ENCODE measurements around the gene PDE8A.

PDE8A gene, protein sequence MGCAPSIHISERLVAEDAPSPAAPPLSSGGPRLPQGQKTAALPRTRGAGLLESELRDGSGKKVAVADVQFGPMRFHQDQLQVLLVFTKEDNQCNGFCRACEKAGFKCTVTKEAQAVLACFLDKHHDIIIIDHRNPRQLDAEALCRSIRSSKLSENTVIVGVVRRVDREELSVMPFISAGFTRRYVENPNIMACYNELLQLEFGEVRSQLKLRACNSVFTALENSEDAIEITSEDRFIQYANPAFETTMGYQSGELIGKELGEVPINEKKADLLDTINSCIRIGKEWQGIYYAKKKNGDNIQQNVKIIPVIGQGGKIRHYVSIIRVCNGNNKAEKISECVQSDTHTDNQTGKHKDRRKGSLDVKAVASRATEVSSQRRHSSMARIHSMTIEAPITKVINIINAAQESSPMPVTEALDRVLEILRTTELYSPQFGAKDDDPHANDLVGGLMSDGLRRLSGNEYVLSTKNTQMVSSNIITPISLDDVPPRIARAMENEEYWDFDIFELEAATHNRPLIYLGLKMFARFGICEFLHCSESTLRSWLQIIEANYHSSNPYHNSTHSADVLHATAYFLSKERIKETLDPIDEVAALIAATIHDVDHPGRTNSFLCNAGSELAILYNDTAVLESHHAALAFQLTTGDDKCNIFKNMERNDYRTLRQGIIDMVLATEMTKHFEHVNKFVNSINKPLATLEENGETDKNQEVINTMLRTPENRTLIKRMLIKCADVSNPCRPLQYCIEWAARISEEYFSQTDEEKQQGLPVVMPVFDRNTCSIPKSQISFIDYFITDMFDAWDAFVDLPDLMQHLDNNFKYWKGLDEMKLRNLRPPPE

GRCh38 chr15:84981711-84982300, at the start of gene PDE8A:
PDE8A (plus strand) TSS chr15:84981856; CDS start chr15:84982163, 307 bp downstream.
- peak; percentile 66 to 75 for DNase-seq

DNA sequence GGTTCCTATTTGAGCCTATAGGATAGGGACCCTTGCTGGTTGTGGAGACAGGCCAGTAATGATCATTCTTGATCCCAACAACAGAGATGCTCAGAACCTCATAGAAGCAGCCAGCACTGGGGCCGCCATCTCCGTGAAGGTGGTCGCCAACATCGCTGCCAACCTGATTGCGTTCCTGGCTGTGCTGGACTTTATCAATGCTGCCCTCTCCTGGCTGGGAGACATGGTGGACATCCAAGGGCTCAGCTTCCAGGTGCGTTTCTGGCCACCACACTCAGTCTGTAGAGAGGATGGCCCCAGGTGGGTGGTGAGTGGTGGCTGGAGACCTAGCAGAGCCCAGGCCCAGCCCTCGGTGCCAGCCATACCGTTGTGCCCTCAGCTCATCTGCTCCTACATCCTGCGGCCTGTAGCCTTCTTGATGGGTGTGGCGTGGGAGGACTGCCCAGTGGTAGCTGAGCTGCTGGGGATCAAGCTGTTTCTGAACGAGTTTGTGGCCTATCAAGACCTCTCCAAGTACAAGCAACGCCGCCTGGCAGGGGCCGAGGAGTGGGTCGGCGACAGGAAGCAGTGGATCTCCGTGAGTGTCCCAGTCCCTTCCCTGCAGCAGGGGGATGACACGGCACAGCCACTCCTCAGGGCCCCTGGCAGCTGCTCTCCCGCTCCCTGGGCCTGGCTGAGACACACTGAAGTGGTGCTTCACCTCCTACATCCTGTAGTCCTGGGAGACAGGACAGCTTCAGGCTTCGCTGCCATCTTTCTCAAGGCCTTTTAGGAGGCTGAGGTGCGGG, 46.5 kb upstream of the PDE8A start:
- no peak for TF ChIP-seq POLR2A (IDR thresholded peaks at IDR 0.05; ENCODE audit: low read length)
- no peak for TF ChIP-seq GATA1 (IDR thresholded peaks at IDR 0.05; ENCODE audit: low read depth, low read length)
- no peak for DNase-seq

More at GRCh38 chr15:84981711-84982300, at the start of gene PDE8A:
- TF ChIP-seq GATA1 (IDR thresholded peaks at IDR 0.05; ENCODE audit: low read depth, low read length) (no peak), POLR2A (IDR thresholded peaks at IDR 0.05; ENCODE audit: low read length) (no peak)

DNA sequence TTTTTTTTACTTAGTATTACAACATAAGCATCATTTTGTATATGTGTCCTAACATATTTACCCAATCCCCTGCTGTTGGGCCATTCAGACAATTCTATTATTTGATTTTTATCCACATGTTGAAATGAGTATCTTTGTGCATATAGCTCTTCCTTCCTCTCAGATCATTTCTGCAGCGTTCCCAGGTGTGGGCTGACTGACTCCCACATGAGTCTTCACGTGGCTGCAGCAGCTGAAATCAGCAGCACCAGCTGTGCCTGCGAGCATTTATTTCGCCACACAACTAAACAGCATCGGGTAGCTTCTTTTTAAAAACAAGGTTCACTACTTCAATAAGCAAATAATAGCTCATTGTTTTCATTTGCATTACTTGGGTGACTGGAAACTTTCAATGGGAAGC, 44.5 kb upstream of the PDE8A start:
- DNase-seq: no peak
- TF ChIP-seq GATA1 (IDR thresholded peaks at IDR 0.05; ENCODE audit: low read depth, low read length): no peak
- TF ChIP-seq POLR2A (IDR thresholded peaks at IDR 0.05; ENCODE audit: low read length): no peak

DNA sequence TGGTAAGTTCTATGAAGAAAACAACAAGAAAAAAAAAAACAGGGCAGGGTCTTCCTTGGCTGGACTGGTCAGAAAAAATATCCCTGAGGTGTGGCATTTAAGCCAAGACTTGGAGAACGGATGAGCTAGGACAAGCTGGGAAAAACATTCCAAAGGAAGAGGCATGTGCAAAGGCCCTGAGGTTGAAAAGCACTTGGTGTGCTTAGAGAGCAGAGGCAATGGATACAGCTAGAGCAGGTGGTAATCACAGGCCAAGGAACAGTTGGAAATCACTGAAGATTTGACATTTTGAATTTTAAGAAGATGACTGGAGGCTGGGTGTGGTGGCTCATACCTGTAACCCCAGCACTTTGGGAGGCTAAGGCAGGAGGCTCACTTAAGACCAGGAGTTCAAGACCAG, 42.9 kb upstream of the PDE8A start:
- TF ChIP-seq GATA1 (IDR thresholded peaks at IDR 0.05; ENCODE audit: low read depth, low read length) (no peak), POLR2A (IDR thresholded peaks at IDR 0.05; ENCODE audit: low read length) (no peak)
- no peak for DNase-seq

GRCh38 chr15:84940399-84940798, 41.3 kb upstream of the PDE8A start:
- TF ChIP-seq POLR2A (IDR thresholded peaks at IDR 0.05; ENCODE audit: low read length) (no peak), GATA1 (IDR thresholded peaks at IDR 0.05; ENCODE audit: low read depth, low read length) (no peak)
- DNase-seq: no peak

DNA sequence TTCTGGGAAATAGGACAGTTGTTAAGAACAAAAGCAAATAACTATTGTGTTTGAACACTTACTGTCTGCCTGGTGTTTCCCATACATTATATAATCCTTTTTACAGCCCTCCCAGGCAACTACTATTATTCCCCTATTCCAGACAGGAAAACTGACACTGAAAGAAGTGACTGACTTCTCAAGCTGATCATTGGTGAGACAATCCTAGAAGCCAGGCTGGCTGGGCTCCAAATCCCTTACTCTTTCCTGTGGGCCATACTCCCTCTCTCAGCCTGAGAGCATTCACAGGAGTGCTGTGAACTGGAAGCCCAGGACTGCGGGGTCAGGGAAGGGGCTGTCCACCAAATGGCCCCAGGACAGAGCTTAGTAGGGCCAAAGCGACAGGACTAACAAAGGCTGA, 39.2 kb upstream of the PDE8A start:
- TF ChIP-seq POLR2A (IDR thresholded peaks at IDR 0.05; ENCODE audit: low read length) (no peak), GATA1 (IDR thresholded peaks at IDR 0.05; ENCODE audit: low read depth, low read length) (no peak)
- no peak for DNase-seq

GRCh38 chr15:84944311-84944710, 37.3 kb upstream of the PDE8A start:
- no peak for DNase-seq
- TF ChIP-seq POLR2A (IDR thresholded peaks at IDR 0.05; ENCODE audit: low read length): no peak
- TF ChIP-seq GATA1 (IDR thresholded peaks at IDR 0.05; ENCODE audit: low read depth, low read length): no peak

GRCh38 chr15:84944861-84945260, 36.8 kb upstream of the PDE8A start:
- TF ChIP-seq GATA1 (IDR thresholded peaks at IDR 0.05; ENCODE audit: low read depth, low read length): no peak
- no peak for TF ChIP-seq POLR2A (IDR thresholded peaks at IDR 0.05; ENCODE audit: low read length)
- no peak for DNase-seq

DNA sequence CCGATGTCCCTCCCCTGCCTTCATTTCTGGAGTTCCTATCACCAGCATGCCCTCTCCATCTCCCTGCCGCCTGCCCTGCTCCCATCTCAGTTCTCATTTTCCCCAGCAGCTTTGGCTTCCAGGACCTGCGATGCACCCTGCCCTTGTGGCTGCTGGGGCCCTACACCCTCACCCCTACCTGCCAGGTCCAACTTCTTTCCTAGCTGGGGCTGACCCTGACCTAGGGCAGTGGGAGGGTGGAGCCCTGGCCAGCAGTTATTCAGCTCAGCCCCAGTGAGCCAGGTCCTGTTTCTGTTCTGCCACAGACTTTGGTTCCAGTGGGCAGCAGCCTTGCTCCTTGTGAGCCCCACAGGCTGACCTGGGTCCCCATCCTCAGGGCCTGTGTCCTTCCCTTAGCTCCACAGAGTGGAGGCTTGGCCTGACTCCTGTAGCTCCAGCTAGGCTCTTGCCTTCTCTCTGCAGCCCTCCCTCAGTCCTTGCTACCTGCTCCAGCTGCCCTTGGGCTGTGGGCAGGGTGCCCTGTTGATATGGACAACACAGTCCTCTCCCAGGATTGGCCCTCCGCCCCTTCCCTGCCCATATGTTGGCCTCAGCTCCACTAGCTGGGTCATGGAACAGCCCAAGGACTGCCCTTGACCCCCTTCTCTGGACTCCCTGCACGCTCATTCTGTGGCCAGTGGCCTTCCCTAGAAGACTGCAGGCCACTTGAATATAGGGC, 34.7 kb upstream of the PDE8A start:
- DNase-seq: no peak
- TF ChIP-seq GATA1 (IDR thresholded peaks at IDR 0.05; ENCODE audit: low read depth, low read length) (no peak), POLR2A (IDR thresholded peaks at IDR 0.05; ENCODE audit: low read length) (no peak)

DNA sequence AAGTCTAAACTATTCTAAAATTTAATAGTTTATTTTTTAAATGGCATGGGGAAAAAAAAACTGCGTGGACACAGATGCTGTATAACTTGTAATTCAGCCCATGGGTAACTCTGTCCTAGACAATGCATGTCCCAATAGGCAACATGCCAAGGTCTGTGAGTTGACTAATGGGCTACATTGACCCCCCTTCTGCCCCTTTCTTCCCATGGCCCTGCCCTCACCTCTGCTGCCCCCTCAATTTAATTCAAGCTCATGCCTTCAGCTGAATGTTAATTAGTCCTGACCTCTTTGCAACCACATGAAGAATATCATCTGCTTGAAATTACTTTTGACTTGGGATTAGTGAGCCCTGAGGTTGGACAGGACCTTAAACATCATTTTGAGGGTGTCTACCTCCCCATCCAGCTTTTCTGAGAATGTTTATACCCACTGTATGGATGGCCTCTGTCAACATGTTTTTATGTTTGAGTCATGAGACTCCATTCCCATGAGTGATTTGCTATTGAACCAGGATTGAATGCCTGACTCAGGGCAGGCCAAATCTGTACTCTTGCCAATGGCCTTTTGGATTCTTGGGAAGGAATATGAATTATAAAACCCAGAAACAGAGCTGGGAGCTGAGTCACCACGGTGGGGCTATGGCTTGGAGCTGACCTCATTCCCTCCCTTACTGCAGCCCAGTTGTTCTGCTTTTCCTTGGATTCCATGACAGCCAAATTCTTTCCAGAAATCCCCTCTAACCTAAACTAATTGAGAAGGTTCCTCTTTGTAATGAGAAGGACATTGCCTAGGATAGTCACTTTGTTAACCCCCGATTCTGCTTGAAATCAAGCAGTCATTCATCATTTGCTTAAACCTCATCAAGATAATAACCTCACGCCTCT, 33.5 kb upstream of the PDE8A start:
- no peak for DNase-seq

GRCh38 chr15:84949043-84949442, 32.6 kb upstream of the PDE8A start:
- no peak for DNase-seq
- no peak for TF ChIP-seq POLR2A (IDR thresholded peaks at IDR 0.05; ENCODE audit: low read length)
- TF ChIP-seq GATA1 (IDR thresholded peaks at IDR 0.05; ENCODE audit: low read depth, low read length): no peak

More for the DNA sequence above, 33.5 kb upstream of the PDE8A start:
- TF ChIP-seq POLR2A (IDR thresholded peaks at IDR 0.05; ENCODE audit: low read length): no peak
- TF ChIP-seq GATA1 (IDR thresholded peaks at IDR 0.05; ENCODE audit: low read depth, low read length): no peak
